GM23338 (cell line): ENCODE data around the gene ULK3. TPM values are rescaled to one million over a fixed set of nuclear protein-coding genes. Genes with fewer than 3 reads are reported as not detected.

Experiments
- ATAC-seq: fragments of 200-7000 bp; cut with Tn5 transposase; 3 replicates; pipeline ENCODE4 v1.9.1; 2020
- DNase-seq: peaks from one replicate; pipeline ENCODE4 v3.0.0-alpha.2; 2015; ENCODE audit warnings: low spot score
- H2AFZ ChIP-seq: fragments of 200-600 bp; sonication (generic); 2 replicates; pipeline ENCODE4 v1.8.0; 2016; ENCODE audit warnings: antibody characterized with exemption, mild to moderate bottlenecking, moderate library complexity
- H3F3A ChIP-seq: fragments of 200-600 bp; sonication (generic); replicated peaks from 2 replicates; pipeline ENCODE4 v1.8.0; 2017; ENCODE audit warnings: antibody characterized with exemption, mixed run types, low read depth
- H3K27ac ChIP-seq: fragments of 200-600 bp; sonication (generic); 2 replicates; pipeline ENCODE4 v1.6.1; 2016; ENCODE audit warnings: low read depth
- H3K27me3 ChIP-seq: fragments of 200-600 bp; sonication (generic); 2 replicates; pipeline ENCODE4 v1.8.0; 2016; ENCODE audit warnings: mild to moderate bottlenecking, mixed run types, moderate library complexity; ENCODE audit not compliant: insufficient read depth
- H3K36me3 ChIP-seq: fragments of 200-600 bp; sonication (generic); 2 replicates; pipeline ENCODE4 v1.8.0; 2016; ENCODE audit warnings: mild to moderate bottlenecking; ENCODE audit not compliant: insufficient read depth
- H3K4me1 ChIP-seq: fragments of 200-600 bp; sonication (generic); 2 replicates; pipeline ENCODE4 v1.8.0; 2016; ENCODE audit warnings: mild to moderate bottlenecking, moderate library complexity; ENCODE audit not compliant: insufficient read depth
- H3K4me2 ChIP-seq: fragments of 200-600 bp; sonication (generic); 2 replicates; pipeline ENCODE4 v1.7.1; 2017; ENCODE audit warnings: mixed run types
- H3K4me3 ChIP-seq: fragments of 200-600 bp; sonication (generic); 2 replicates; pipeline ENCODE4 v1.6.1; 2016; ENCODE audit warnings: mixed run types
- H3K79me2 ChIP-seq: fragments of 200-600 bp; sonication (generic); replicated peaks from 2 replicates; pipeline ENCODE4 v1.8.0; 2017; ENCODE audit warnings: mild to moderate bottlenecking; ENCODE audit not compliant: insufficient read depth
- H3K9me2 ChIP-seq: fragments of 200-600 bp; sonication (generic); 2 replicates; pipeline ENCODE4 v1.8.0; 2017; ENCODE audit not compliant: insufficient read depth
- H4K20me1 ChIP-seq: fragments of 200-600 bp; sonication (generic); replicated peaks from 2 replicates; pipeline ENCODE4 v1.8.0; 2017; ENCODE audit warnings: mild to moderate bottlenecking; ENCODE audit not compliant: insufficient read depth
- H3K27ac Mint-ChIP-seq: 2 replicates; pipeline ENCODE4 v1.8.0; 2020; ENCODE audit warnings: inconsistent platforms, mild to moderate bottlenecking, moderate library complexity, mixed read lengths
- H3K27me3 Mint-ChIP-seq: 3 replicates; pipeline ENCODE4 v1.8.0; 2022; ENCODE audit warnings: low read depth, mild to moderate bottlenecking, moderate library complexity, mixed read lengths, inconsistent platforms; ENCODE audit not compliant: insufficient read depth, poor library complexity
- H3K36me3 Mint-ChIP-seq: 3 replicates; pipeline ENCODE4 v1.8.0; 2021; ENCODE audit warnings: low read depth, mild to moderate bottlenecking, inconsistent platforms, moderate library complexity, mixed read lengths
- H3K4me1 Mint-ChIP-seq: 3 replicates; pipeline ENCODE4 v1.8.0; 2020; ENCODE audit warnings: mild to moderate bottlenecking, inconsistent platforms, mixed read lengths
- H3K4me3 Mint-ChIP-seq: 3 replicates; pipeline ENCODE4 v1.8.0; 2021; ENCODE audit warnings: moderate library complexity, mild to moderate bottlenecking, inconsistent platforms, mixed read lengths
- H3K9me3 Mint-ChIP-seq: 3 replicates; pipeline ENCODE4 v1.8.0; 2020; ENCODE audit warnings: moderate library complexity, mild to moderate bottlenecking, inconsistent platforms, mixed read lengths
- CREB1 ChIP-seq: fragments of 250-450 bp; sonication (Bioruptor Pico); IDR thresholded peaks from 2 replicates; pipeline ENCODE4 v1.5.0; 2020; ENCODE audit warnings: low read depth, mild to moderate bottlenecking, moderate library complexity
- CTCF ChIP-seq, 2 experiments: fragments of 200-600 bp in 1 of 2; sonication (generic) in 1 of 2; conservative IDR thresholded peaks; 2 replicates each; pipeline versions ENCODE4 v1.5.1 to v1.6.1; 2016 to 2017; ENCODE audit warnings: antibody characterized with exemption in 2 of 2, low read depth in 2 of 2, mild to moderate bottlenecking in 2 of 2, moderate library complexity in 1 of 2
- JUNB ChIP-seq: IDR thresholded peaks from one replicate; pipeline ENCODE4 v1.6.1; 2016; ENCODE audit warnings: antibody characterized with exemption; ENCODE audit not compliant: unreplicated experiment
- NANOG ChIP-seq: IDR thresholded peaks from 2 replicates; pipeline ENCODE4 v1.6.1; 2016; ENCODE audit warnings: antibody characterized with exemption, borderline replicate concordance
- REST ChIP-seq: IDR thresholded peaks from one replicate; pipeline ENCODE4 v1.6.1; 2018; ENCODE audit warnings: antibody characterized with exemption; ENCODE audit not compliant: unreplicated experiment
- STAT1 ChIP-seq: IDR thresholded peaks from one replicate; pipeline ENCODE4 v1.6.1; 2016; ENCODE audit warnings: antibody characterized with exemption; ENCODE audit not compliant: unreplicated experiment
- ZNF462 ChIP-seq: fragments of 250-450 bp; sonication (Bioruptor Pico); IDR thresholded peaks from 2 replicates; pipeline ENCODE4 v1.5.0; 2020; ENCODE audit warnings: mild to moderate bottlenecking, moderate library complexity
- polyA plus RNA-seq: library from polyadenylated mRNA; unstranded; fragments of >200 nt; fragmentation: Nextera tagmentation; extraction: Ambion mirVana; gene quantifications from 2 replicates; pipeline ENCODE4 v1.2.1, GENCODE V29; 2016
- total RNA-seq: library from RNA; depleted of rRNA; stranded (reverse); fragments of >200 nt; shearing (Covaris generic); gene quantifications from 2 replicates; pipeline ENCODE4 v1.2.3, GENCODE V29; 2014

Gene ULK3
- total and polyA plus RNA-seq, 2 experiments from 2014 or later = 20.3 to 35.4 TPM

GRCh38 chr15:74804935-74805334 lies 38.0 kb downstream of the ULK3 start:
- TF ChIP-seq CTCF (conservative IDR thresholded peaks at IDR 0.05; ENCODE audit: low read depth in 2 of 2) (0 out of 4 replicates have a peak, but pooled peaks of 1 of the 2 experiments have one; percentile 10), REST (no peak), STAT1 (no peak), CREB1 (CRISPR knock-in tag) (no peak)
- Mint-ChIP-seq H3K36me3 (peaks cover 19% of the 10 kb centered on the region), H3K4me3 (no peak overlapping the region), H3K9me3 (no peaks in the 10 kb centered on the region), H3K27me3 (peaks cover 3% of the 10 kb centered on the region), H3K4me1 (peaks cover 17% of the 10 kb centered on the region; the same call in 2 of the 3 replicates), H3K27ac (no peak overlapping the region)
- ATAC-seq (no peak), DNase-seq (no peak)
- peaks cover 7% of the 10 kb centered on the region; the same call in 1 of the 2 replicates for H3K4me1 ChIP-seq
- no peaks in the 10 kb centered on the region for H4K20me1 ChIP-seq
- no peaks in the 10 kb centered on the region for H3F3A ChIP-seq
- H3K4me3 ChIP-seq = no peak overlapping the region
- H3K79me2 ChIP-seq = no peaks in the 10 kb centered on the region
- H3K27me3 ChIP-seq = no peaks in the 10 kb centered on the region
- no peak overlapping the region for H3K4me2 ChIP-seq
- no peaks in the 10 kb centered on the region for H3K36me3 ChIP-seq
- no peaks in the 10 kb centered on the region for H3K9me2 ChIP-seq
- no peak overlapping the region for H2AFZ ChIP-seq
- H3K27ac ChIP-seq = no peak overlapping the region

GRCh38 chr15:74802862-74803447 lies 40.0 kb downstream of the ULK3 start:
- H3K27ac ChIP-seq = no peak overlapping the region
- DNase-seq = no peak
- no peak overlapping the region for H3K4me2 ChIP-seq
- Mint-ChIP-seq H3K27ac (no peak overlapping the region), H3K27me3 (no peaks in the 10 kb centered on the region), H3K4me1 (peaks cover 7% of the 10 kb centered on the region), H3K36me3 (peaks cover 19% of the 10 kb centered on the region), H3K4me3 (no peak overlapping the region), H3K9me3 (no peaks in the 10 kb centered on the region)
- H3K79me2 ChIP-seq = no peaks in the 10 kb centered on the region
- no peaks in the 10 kb centered on the region for H3K9me2 ChIP-seq
- no peak overlapping the region for H3K4me3 ChIP-seq
- H3K4me1 ChIP-seq = peaks cover 3% of the 10 kb centered on the region; the same call in 1 of the 2 replicates
- H4K20me1 ChIP-seq = no peaks in the 10 kb centered on the region
- no peaks in the 10 kb centered on the region for H3F3A ChIP-seq
- no peak overlapping the region for H2AFZ ChIP-seq
- no peaks in the 10 kb centered on the region; the same call in 1 of the 2 replicates for H3K36me3 ChIP-seq
- no peaks in the 10 kb centered on the region for H3K27me3 ChIP-seq
- no peak for ATAC-seq
- no peak for TF ChIP-seq JUNB
- TF ChIP-seq CTCF (conservative IDR thresholded peaks at IDR 0.05; ENCODE audit: low read depth in 2 of 2) = no peak
- no peak for TF ChIP-seq ZNF462
- TF ChIP-seq NANOG = no peak
